OCI-LY3 (cell line): ENCODE data around the gene NOC4L.

Experiments used
- H2AFZ ChIP-seq: fragments of 200-600, 300-600 bp; shearing (Covaris generic); 2 replicates; pipeline ENCODE4 v1.6.0; 2014; ENCODE audit warnings: antibody characterized with exemption, low read depth, low read length
- H3K27ac ChIP-seq: fragments of 200-600, 300-600 bp; sonication (generic); 2 replicates; pipeline ENCODE4 v1.5.1; 2014; ENCODE audit warnings: mild to moderate bottlenecking, low read length, moderate library complexity, mixed read lengths
- H3K27me3 ChIP-seq: fragments of 200-600, 300-600 bp; sonication (generic); 2 replicates; pipeline ENCODE4 v1.6.1; 2014; ENCODE audit warnings: low read depth, low read length, mixed read lengths
- H3K36me3 ChIP-seq: fragments of 200-600, 300-600 bp; sonication (generic); replicated peaks from 2 replicates; pipeline ENCODE3; 2014; ENCODE audit warnings: low read depth, low read length, mixed read lengths
- H3K4me1 ChIP-seq: fragments of 300-600, 200-600 bp; sonication (generic); 2 replicates; pipeline ENCODE4 v1.6.1; 2014; ENCODE audit warnings: low read length, mixed read lengths
- H3K4me2 ChIP-seq: fragments of 200-600, 300-600 bp; sonication (generic); 2 replicates; pipeline ENCODE4 v1.6.1; 2014; ENCODE audit warnings: low read length, mixed read lengths
- H3K4me3 ChIP-seq: fragments of 300-600, 200-600 bp; sonication (generic); 2 replicates; pipeline ENCODE4 v1.5.1; 2014; ENCODE audit warnings: antibody characterized with exemption, mild to moderate bottlenecking, low read length, moderate library complexity
- H3K79me2 ChIP-seq: fragments of 300-600, 200-600 bp; shearing (Covaris generic); 2 replicates; pipeline ENCODE4 v1.6.1; 2014; ENCODE audit warnings: mild to moderate bottlenecking, low read length, mixed read lengths
- H3K9ac ChIP-seq: fragments of 300-600, 200-600 bp; shearing (Covaris generic); 2 replicates; pipeline ENCODE4 v1.6.0; 2014; ENCODE audit warnings: mild to moderate bottlenecking, low read length, moderate library complexity
- H3K9me3 ChIP-seq: fragments of 200-600, 300-600 bp; shearing (Covaris generic); 2 replicates; pipeline ENCODE4 v1.6.1; 2014; ENCODE audit warnings: low read length, mixed read lengths; ENCODE audit not compliant: insufficient read depth
- H4K20me1 ChIP-seq: fragments of 200-600, 300-600 bp; sonication (generic); 2 replicates; pipeline ENCODE4 v1.6.1; 2016; ENCODE audit warnings: low read length, mixed read lengths; ENCODE audit not compliant: insufficient read depth
- CTCF ChIP-seq: fragments of 200-600, 300-600 bp; sonication (generic); IDR thresholded peaks from 2 replicates; pipeline ENCODE4 v1.5.1; 2014; ENCODE audit warnings: antibody characterized with exemption, low read length, low read depth
- EZH2phosphoT487 ChIP-seq: fragments of 200-600 bp; shearing (Covaris generic); IDR thresholded peaks from 2 replicates; pipeline ENCODE4 v1.6.1; 2018; ENCODE audit warnings: antibody characterized with exemption, mixed run types, low read depth

The NOC4L gene

DNA sequence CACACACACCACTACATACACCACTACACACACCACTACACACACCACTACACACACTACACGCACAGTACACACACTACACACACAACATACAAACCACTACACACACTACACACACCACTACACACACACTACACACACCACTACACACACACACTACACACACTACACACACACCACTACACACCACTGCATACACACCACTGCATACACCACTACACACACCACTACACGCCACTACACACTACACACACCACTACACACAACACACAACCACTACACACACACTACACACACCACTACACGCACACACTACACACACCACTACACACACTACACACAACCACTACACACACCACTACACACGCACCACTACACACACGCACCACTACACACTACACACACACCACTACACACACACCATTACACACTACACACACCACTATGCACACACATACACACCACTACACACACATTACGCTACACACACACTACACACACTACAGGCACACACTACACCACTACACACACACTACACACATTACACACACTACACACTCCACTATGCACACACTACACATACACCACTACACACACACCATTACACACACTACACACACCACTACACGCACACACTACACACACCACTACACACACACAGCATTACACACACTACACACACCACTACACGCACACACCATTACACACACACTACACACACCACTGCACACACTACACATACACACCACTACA lies 12.5 kb downstream of the NOC4L start:
- no peaks in the 10 kb centered on the region for H3K27me3 ChIP-seq
- H3K4me3 ChIP-seq = no peak overlapping the region
- no peak overlapping the region for H3K27ac ChIP-seq
- H3K36me3 ChIP-seq = peaks cover 25% of the 10 kb centered on the region
- H3K79me2 ChIP-seq = no peaks in the 10 kb centered on the region
- no peak for TF ChIP-seq CTCF
- TF ChIP-seq EZH2phosphoT487 = no peak
- H4K20me1 ChIP-seq = peaks cover 8% of the 10 kb centered on the region; the same call in 1 of the 2 replicates
- H3K4me2 ChIP-seq = no peak overlapping the region
- H2AFZ ChIP-seq = no peak overlapping the region
- no peak overlapping the region for H3K9ac ChIP-seq
- H3K4me1 ChIP-seq = peaks cover 12% of the 10 kb centered on the region
- H3K9me3 ChIP-seq = peaks cover 9% of the 10 kb centered on the region

DNA sequence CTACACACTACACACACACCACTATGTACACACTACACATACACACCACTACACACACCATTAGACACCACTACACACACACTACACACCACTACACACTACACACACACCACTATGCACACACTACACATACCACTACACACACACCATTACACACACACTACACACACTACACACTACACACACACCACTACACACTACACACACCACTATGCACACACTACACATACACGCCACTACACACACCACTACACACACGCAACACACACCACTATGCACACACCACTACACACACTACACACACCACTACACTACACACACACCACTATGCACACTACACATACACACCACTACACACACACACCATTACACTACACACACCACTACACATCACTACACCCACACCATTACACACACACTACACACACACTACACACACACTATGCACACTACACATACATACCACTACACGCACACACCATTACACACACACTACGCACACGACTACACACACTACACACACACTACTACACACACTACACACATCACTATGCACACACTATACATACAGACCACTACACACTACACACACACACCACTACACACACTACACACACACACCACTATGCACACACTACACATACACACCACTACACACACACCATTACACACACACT lies 13.6 kb downstream of the NOC4L start:
- no peak overlapping the region for H2AFZ ChIP-seq
- H3K79me2 ChIP-seq = no peaks in the 10 kb centered on the region

GRCh38 chr12:132158677-132159554 lies 14.7 kb downstream of the NOC4L start:
- H3K4me2 ChIP-seq = no peak overlapping the region

More for the DNA sequence above, 13.6 kb downstream of the NOC4L start:
- peaks cover 9% of the 10 kb centered on the region for H3K9me3 ChIP-seq
- peaks cover 8% of the 10 kb centered on the region; the same call in 1 of the 2 replicates for H4K20me1 ChIP-seq
- no peak overlapping the region for H3K27ac ChIP-seq
- no peak overlapping the region for H3K4me2 ChIP-seq
- H3K9ac ChIP-seq = no peak overlapping the region
- no peak overlapping the region for H3K4me3 ChIP-seq
- TF ChIP-seq CTCF = no peak
- no peak for TF ChIP-seq EZH2phosphoT487
- H3K27me3 ChIP-seq = no peaks in the 10 kb centered on the region
- H3K36me3 ChIP-seq = peaks cover 25% of the 10 kb centered on the region
- H3K4me1 ChIP-seq = peaks cover 12% of the 10 kb centered on the region

More at GRCh38 chr12:132158677-132159554, 14.7 kb downstream of the NOC4L start:
- H3K4me1 ChIP-seq = peaks cover 10% of the 10 kb centered on the region
- H3K9ac ChIP-seq = no peak overlapping the region
- H2AFZ ChIP-seq = no peak overlapping the region
- peaks cover 9% of the 10 kb centered on the region for H3K9me3 ChIP-seq
- H3K79me2 ChIP-seq = no peaks in the 10 kb centered on the region
- H3K27me3 ChIP-seq = no peaks in the 10 kb centered on the region
- H3K36me3 ChIP-seq = peaks cover 25% of the 10 kb centered on the region
- TF ChIP-seq EZH2phosphoT487 (no peak), CTCF (no peak)
- no peak overlapping the region for H3K27ac ChIP-seq
- no peak overlapping the region for H3K4me3 ChIP-seq
- H4K20me1 ChIP-seq = peaks cover 3% of the 10 kb centered on the region; the same call in 1 of the 2 replicates
